NCI-H446 treated with DMSO at 0.1 percent for 48 hours (cell line): ENCODE measurements around the gene NLRP11.

Experiments
- DNase-seq: peaks from one replicate; lab custom pipeline; 2025; lab: John Stamatoyannopoulos, UW

NLRP11 gene

DNA sequence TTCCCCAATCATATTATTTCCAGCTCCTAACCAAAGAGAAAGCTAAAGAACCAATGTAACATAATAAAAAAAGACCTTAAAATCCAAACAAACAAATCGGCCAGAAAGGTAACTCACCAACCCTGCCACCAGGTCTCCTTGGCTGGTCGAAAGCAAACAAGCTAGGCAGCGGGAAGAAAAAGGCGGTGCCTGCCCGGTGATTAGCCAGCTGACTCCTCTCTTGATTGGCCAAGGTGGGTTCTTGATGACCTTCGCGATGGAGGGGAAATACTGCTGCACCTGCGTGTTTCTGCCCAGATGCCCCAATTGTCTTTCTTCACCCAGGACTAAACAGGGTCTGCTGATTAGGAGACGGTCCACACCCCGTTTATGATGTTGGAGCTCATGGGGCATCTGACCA lies at the start of gene NLRP11:
Gene NLRP11, minus strand, starts transcription at position 154 of the 400 bp plus-strand sequence. CDS start 13,825 bp downstream, outside the sequence.
- DNase-seq, result no peak

GRCh38 chr19:55877211-55877610 lies 45.4 kb upstream of the NLRP11 start:
- no peak for DNase-seq

DNA sequence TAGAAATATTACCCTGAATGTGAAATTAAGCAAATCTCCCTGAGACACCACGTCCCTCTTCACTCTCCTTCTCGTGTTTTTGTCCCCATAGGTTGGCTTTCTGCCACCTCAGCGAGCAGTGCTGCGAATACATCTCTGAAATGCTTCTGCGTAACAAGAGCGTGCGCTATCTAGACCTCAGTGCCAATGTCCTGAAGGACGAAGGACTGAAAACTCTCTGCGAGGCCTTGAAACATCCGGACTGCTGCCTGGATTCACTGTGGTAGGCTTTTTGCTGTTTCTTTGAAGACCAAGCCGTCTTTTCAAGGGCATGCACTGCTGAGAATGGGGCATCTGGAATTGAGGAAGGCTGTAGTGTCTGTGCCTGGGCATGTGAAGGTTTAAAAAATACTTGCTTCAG lies 38.9 kb upstream of the NLRP11 start:
- no peak for DNase-seq

DNA sequence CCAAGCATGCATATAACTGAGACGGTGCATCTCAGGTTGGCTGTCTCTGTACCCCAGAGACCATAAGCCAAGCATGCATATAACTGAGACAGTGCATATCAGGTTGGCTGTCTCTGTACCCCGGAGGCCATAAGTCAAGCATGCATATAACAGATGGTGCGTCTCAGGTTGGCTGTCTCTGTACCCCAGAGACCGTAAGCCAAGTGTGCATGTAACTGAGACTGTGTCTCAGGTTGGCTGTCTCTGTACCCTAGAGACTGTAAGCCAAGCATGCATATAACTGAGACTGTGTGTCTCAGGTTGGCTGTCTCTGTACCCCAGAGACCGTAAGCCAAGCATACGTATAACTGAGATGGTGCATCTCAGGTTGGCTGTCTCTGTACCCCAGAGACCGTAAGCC lies 35.3 kb upstream of the NLRP11 start:
- no peak for DNase-seq

DNA sequence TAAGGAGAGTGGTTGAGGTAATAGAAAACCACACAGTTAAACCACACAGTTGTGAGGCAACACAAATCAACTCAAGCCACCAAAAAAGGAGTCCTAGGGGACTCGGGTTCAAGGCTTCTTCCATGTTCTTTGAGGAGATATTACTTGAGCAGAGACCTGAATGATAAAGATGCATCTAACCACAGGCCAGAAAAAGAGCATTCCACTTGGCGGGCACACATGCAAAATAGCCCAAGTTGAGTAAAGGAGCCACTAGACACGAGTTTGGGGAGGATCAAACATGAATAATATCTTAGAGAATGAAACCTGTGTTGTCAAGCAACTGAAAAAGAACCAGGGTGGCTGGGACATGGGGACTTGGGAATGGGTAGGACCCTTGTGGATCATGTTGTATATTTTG lies 34.7 kb upstream of the NLRP11 start:
- no peak for DNase-seq

- DNase-seq, result no peak
Measured at GRCh38 chr19:55858969-55859368, 27.2 kb upstream of the NLRP11 start.

DNA sequence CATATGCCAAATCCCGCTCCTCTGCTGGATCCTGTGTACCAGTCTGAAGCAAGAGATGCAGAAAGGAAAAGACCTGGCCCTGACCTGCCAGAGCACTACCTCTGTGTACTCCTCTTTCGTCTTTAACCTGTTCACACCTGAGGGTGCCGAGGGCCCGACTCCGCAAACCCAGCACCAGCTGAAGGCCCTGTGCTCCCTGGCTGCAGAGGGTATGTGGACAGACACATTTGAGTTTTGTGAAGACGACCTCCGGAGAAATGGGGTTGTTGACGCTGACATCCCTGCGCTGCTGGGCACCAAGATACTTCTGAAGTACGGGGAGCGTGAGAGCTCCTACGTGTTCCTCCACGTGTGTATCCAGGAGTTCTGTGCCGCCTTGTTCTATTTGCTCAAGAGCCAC lies 26.6 kb upstream of the NLRP11 start:
- DNase-seq, result no peak

- no peak for DNase-seq
Measured at GRCh38 chr19:55857974-55858373, 26.2 kb upstream of the NLRP11 start.

GRCh38 chr19:55857149-55857548 lies 25.4 kb upstream of the NLRP11 start:
- DNase-seq, result no peak

DNA sequence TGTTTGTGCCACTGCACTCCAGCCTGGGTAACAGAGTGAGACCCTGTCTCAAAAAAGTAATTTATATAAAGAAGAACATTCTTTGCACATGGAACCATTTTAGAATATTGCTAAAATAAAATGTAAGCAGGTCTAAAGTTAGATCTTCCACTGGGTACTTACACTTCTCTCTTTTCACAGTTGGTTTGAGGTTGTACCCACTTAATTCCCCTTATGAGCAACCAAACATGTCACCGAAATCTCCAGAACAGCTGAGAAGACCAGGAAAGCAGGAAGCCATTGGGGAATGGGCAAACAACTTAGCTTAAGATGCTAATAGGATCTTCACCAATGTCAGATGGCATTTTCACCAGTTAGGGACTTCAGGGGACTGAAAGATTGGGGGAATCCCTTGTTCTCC lies 23.4 kb upstream of the NLRP11 start:
- no peak for DNase-seq

- DNase-seq, result no peak
Measured at GRCh38 chr19:55838906-55839305, 7.1 kb upstream of the NLRP11 start.

GRCh38 chr19:55838251-55838650 lies 6.5 kb upstream of the NLRP11 start:
- no peak for DNase-seq

GRCh38 chr19:55836340-55836739 lies 4.5 kb upstream of the NLRP11 start, which contains the start of gene NLRP4:
Gene NLRP4 (plus strand): TSS chr19:55836540. CDS start chr19:55852081, 15,541 bp downstream.
- DNase-seq, result no peak

DNA sequence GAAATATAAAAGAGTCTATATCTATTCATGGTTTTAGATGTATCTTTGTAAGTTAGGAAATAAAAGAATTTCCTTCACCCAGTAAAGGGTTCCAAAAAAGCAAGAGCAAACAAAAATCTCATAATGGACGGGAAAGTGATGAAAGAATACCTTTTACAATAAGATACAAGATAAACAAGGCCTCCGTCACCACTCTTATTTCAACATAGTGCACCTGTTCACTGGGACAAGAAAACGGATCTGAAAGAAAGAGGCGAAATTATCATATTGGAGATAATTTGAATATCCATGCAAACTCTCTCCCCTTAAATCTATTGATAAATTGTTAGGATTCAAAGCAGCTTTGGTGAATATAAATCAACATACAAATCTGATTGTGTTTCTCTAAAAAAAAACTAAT lies 877 bp upstream of the NLRP11 start:
- no peak for DNase-seq

- no peak for DNase-seq
Measured at GRCh38 chr19:55830656-55831055, 1.1 kb downstream of the NLRP11 start.

- DNase-seq, result no peak
Measured at GRCh38 chr19:55820037-55820436, 11.8 kb downstream of the NLRP11 start.

GRCh38 chr19:55813906-55814305 lies 17.9 kb downstream of the NLRP11 start:
- no peak for DNase-seq

- DNase-seq, result no peak
Measured at GRCh38 chr19:55812449-55812848, 19.4 kb downstream of the NLRP11 start.

DNA sequence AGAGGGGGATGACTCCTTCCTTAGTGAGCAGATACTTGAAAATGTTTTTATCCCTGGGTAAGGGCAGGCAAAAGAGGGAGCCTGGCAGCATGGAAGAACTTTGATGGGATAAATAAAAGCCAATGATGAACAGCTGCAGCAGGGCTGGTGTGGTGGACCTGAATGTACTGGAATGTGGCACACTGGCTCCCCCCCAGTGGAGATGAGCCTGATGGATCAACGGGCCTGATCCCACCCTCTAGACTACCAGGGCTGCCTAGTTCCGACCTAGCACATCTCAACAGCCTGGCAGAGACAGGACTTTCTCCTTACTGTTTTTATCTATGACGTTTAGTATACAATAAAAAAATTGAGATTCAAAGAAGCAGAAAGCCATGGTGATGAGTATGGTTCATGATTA lies 20.5 kb downstream of the NLRP11 start:
- DNase-seq, result no peak

DNA sequence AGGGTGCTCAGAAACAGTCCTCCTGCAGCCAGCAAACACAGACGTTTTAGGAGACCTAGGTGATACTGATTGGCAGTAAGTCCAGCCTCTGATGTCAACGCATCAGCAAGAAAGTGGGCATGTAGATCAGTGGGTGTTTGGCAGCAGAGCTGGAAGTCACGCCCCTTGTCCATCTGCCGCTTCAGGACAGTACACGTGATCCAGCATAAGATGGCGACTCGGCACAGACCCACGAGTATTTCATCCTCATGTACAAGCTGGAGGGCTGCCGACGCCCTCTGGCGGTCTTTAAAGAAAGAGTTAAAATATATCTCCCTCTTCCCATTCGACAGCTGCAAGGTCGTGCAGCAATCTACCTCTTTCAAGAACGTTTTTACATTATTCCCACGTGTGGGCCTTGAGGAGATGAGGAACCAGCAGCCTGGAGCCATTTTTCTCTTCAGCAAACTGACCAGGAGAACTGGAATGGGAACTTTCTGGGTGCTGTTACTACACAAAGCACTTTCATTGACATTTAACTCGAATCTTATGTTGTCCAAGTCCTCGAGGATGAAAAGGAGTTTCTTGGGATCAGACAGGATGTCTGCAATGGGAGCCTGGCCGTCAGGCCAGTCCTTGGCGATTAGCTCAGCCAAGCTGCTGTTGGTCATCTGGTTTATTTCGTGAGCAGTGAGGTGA lies 22.3 kb downstream of the NLRP11 start:
- DNase-seq, result peak; percentile 91

- no peak for DNase-seq
Measured at GRCh38 chr19:55802281-55802680, 29.5 kb downstream of the NLRP11 start.

DNA sequence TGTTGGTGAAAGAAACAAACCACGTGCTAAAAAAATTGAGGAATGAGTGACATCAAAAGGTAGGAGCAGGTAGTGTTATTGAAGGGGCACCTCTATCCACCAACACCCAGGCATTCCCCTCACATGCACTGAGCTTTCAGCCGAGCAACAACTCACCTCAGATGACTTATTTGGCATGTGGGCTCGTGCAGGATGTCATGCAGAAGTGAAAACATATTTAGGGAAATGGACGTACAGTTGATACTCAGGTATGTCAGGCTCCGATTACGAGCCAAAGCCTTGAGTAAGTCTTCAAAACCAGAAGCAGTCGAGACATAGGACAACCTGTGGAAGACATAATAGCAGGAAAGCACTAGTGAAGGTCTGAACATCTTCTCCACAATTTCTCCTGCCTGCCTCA lies 30.4 kb downstream of the NLRP11 start:
- no peak for DNase-seq

DNA sequence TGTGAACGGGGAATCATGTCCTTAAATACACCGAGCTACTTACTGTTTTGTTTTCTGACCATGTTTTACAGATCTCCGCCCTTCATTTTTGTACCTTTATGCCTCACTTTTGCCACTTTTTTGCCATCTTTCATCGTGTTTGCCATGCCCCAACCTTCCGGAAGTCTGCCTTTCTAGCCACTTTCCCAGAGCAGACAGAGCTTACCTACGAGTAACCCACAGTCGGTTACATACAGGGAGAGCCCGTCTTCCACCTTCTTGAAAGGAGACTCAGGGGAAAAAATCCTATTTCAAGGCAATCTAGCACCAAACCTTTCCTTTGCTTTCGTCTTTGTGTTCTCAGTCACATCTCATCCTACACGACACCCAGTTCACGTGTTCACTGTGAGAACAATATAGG lies 36.8 kb downstream of the NLRP11 start:
- DNase-seq, result no peak

DNA sequence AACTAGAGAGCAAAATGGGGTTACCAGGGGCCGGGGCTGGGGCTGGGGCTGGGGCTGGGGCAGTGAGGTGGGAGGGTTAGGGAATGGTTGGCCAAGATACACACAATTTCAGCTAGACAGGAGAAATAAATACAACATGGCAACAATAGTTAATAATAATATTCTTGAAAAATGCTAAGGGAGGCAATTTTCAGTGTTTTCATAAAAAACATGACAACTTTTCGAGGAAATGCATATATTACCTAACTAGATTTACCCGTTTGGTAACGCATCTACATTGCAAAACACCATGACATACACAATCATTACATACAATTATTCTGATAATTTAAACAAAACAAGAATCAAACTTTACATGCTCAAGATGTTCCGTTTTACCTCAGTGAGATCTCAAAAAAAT lies 50.7 kb downstream of the NLRP11 start:
- DNase-seq, result no peak
